DMS153 treated with DMSO at 0.1 percent for 48 hours (cell line): ENCODE results near the gene TRDMT1.

ENCODE experiments used
- DNase-seq: peaks from one replicate; lab custom pipeline; 2025; ENCODE audit not compliant: unreplicated experiment; lab: John Stamatoyannopoulos, UW

TRDMT1 gene

GRCh38 chr10:17213646-17214349 lies 12.3 kb upstream of the TRDMT1 start:
- no peak for DNase-seq

- no peak for DNase-seq
Observed at GRCh38 chr10:17212802-17213221, 11.3 kb upstream of the TRDMT1 start.

GRCh38 chr10:17210361-17210760 lies 8.9 kb upstream of the TRDMT1 start:
- no peak for DNase-seq

- no peak for DNase-seq
Observed at GRCh38 chr10:17209881-17210280, 8.4 kb upstream of the TRDMT1 start.

GRCh38 chr10:17209302-17209701 lies 7.8 kb upstream of the TRDMT1 start:
- DNase-seq, result no peak

- no peak for DNase-seq
Observed at GRCh38 chr10:17208476-17208875, 7.0 kb upstream of the TRDMT1 start.

- DNase-seq, result no peak
Observed at GRCh38 chr10:17206210-17206709, 4.8 kb upstream of the TRDMT1 start.

- no peak for DNase-seq
Observed at GRCh38 chr10:17203416-17203815, 1.9 kb upstream of the TRDMT1 start.

GRCh38 chr10:17202999-17203398 lies 1.5 kb upstream of the TRDMT1 start:
- no peak for DNase-seq

- DNase-seq, result no peak
Observed at GRCh38 chr10:17202506-17202905, 1.0 kb upstream of the TRDMT1 start.

GRCh38 chr10:17201794-17202116 lies 283 bp upstream of the TRDMT1 start:
- DNase-seq, result no peak

- DNase-seq, result no peak
Observed at GRCh38 chr10:17200001-17200911, 1.2 kb downstream of the TRDMT1 start.

GRCh38 chr10:17199351-17199804 lies 2.1 kb downstream of the TRDMT1 start:
- no peak for DNase-seq

- no peak for DNase-seq
Observed at GRCh38 chr10:17196573-17196972, 4.9 kb downstream of the TRDMT1 start.

GRCh38 chr10:17196045-17196444 lies 5.4 kb downstream of the TRDMT1 start:
- no peak for DNase-seq

GRCh38 chr10:17195083-17195482 lies 6.4 kb downstream of the TRDMT1 start:
- no peak for DNase-seq

- no peak for DNase-seq
Observed at GRCh38 chr10:17190602-17191001, 10.9 kb downstream of the TRDMT1 start.

GRCh38 chr10:17188644-17189172 lies 12.8 kb downstream of the TRDMT1 start:
- DNase-seq, result no peak

- no peak for DNase-seq
Observed at GRCh38 chr10:17185873-17186272, 15.6 kb downstream of the TRDMT1 start.

- DNase-seq, result no peak
Observed at GRCh38 chr10:17183110-17183509, 18.4 kb downstream of the TRDMT1 start.

GRCh38 chr10:17181751-17182150 lies 19.7 kb downstream of the TRDMT1 start:
- no peak for DNase-seq

GRCh38 chr10:17181110-17181509 lies 20.4 kb downstream of the TRDMT1 start:
- DNase-seq, result no peak
